Measurements from ENCODE around the gene F10.

DNA sequence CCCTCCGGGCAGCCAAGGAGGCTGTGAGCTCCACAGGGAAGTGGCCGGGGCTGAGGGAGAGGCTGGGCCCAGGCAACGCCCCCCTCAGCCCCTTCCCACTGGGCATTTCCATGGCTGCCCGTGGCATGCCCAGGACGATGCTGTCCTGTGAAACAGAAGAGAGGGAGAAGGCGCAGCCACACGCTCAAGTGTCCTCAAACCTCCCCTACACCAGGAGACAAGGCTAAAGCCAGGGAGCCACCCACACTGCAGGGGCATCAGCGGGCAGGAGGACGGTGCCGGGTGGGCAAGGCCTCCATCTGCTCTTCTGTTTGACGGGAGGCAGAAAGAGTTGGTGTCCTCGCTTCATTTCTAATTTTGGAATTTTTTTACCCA is 21.6 kb downstream of the F10 start:
- TF ChIP-seq, protein P1, sequence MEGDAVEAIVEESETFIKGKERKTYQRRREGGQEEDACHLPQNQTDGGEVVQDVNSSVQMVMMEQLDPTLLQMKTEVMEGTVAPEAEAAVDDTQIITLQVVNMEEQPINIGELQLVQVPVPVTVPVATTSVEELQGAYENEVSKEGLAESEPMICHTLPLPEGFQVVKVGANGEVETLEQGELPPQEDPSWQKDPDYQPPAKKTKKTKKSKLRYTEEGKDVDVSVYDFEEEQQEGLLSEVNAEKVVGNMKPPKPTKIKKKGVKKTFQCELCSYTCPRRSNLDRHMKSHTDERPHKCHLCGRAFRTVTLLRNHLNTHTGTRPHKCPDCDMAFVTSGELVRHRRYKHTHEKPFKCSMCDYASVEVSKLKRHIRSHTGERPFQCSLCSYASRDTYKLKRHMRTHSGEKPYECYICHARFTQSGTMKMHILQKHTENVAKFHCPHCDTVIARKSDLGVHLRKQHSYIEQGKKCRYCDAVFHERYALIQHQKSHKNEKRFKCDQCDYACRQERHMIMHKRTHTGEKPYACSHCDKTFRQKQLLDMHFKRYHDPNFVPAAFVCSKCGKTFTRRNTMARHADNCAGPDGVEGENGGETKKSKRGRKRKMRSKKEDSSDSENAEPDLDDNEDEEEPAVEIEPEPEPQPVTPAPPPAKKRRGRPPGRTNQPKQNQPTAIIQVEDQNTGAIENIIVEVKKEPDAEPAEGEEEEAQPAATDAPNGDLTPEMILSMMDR (IDR thresholded peaks at IDR 0.05), result no peak
- TF ChIP-seq POLR2AphosphoS5 (IDR thresholded peaks at IDR 0.05; ENCODE audit: low read depth, low read length), result no peak
- TF ChIP-seq, protein P2, sequence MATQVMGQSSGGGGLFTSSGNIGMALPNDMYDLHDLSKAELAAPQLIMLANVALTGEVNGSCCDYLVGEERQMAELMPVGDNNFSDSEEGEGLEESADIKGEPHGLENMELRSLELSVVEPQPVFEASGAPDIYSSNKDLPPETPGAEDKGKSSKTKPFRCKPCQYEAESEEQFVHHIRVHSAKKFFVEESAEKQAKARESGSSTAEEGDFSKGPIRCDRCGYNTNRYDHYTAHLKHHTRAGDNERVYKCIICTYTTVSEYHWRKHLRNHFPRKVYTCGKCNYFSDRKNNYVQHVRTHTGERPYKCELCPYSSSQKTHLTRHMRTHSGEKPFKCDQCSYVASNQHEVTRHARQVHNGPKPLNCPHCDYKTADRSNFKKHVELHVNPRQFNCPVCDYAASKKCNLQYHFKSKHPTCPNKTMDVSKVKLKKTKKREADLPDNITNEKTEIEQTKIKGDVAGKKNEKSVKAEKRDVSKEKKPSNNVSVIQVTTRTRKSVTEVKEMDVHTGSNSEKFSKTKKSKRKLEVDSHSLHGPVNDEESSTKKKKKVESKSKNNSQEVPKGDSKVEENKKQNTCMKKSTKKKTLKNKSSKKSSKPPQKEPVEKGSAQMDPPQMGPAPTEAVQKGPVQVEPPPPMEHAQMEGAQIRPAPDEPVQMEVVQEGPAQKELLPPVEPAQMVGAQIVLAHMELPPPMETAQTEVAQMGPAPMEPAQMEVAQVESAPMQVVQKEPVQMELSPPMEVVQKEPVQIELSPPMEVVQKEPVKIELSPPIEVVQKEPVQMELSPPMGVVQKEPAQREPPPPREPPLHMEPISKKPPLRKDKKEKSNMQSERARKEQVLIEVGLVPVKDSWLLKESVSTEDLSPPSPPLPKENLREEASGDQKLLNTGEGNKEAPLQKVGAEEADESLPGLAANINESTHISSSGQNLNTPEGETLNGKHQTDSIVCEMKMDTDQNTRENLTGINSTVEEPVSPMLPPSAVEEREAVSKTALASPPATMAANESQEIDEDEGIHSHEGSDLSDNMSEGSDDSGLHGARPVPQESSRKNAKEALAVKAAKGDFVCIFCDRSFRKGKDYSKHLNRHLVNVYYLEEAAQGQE (IDR thresholded peaks at IDR 0.05; ENCODE audit: insufficient read depth in 1 of 2, low read depth in 2 of 2, low read length in 1 of 2), result no peak

All from Panc1 (cell line).